Skeletal muscle cell (primary cell): ENCODE results near the gene ECM1.

ENCODE experiments used
- DNase-seq: peaks from one replicate; pipeline ENCODE4 v3.0.0-alpha.2; 2010; ENCODE audit warnings: low read depth
- H3K4me3 ChIP-seq: 2 replicates; pipeline ENCODE4 v1.5.1; 2011; ENCODE audit warnings: low read depth, mild to moderate bottlenecking, control low read depth, low read length, moderate library complexity

ECM1 gene

GRCh38 chr1:150537732-150538684 is 30.1 kb downstream of the ECM1 start:
- H3K4me3 ChIP-seq, result no peak overlapping the region
- no peak for DNase-seq

GRCh38 chr1:150543500-150544143 is 35.7 kb downstream of the ECM1 start:
- no peak for DNase-seq
- H3K4me3 ChIP-seq, result no peak overlapping the region

- no peak overlapping the region for H3K4me3 ChIP-seq
- no peak for DNase-seq
These were observed 36.3 kb downstream of the ECM1 start for GRCh38 chr1:150544204-150544603.

- no peak overlapping the region for H3K4me3 ChIP-seq
- DNase-seq, result no peak
These were observed 37.6 kb downstream of the ECM1 start for GRCh38 chr1:150545486-150546032.

GRCh38 chr1:150546294-150546937 is 38.5 kb downstream of the ECM1 start:
- no peak overlapping the region for H3K4me3 ChIP-seq
- no peak for DNase-seq

- H3K4me3 ChIP-seq, result peak overlapping the region; percentile 56
These were observed 40.4 kb downstream of the ECM1 start for GRCh38 chr1:150548324-150548631.

GRCh38 chr1:150548632-150549495 is 41.0 kb downstream of the ECM1 start, which contains the start of gene ADAMTSL4:
Gene ADAMTSL4 (plus strand): TSS chr1:150549408. CDS start chr1:150552289, 2,881 bp downstream.
- DNase-seq, result no peak
- peak within 1 kb of the TSS; percentile 56 for H3K4me3 ChIP-seq

More at GRCh38 chr1:150548324-150548631, 40.4 kb downstream of the ECM1 start:
- DNase-seq, result no peak

GRCh38 chr1:150549496-150550221 is 41.8 kb downstream of the ECM1 start:
- H3K4me3 ChIP-seq, result peak overlapping the region; percentile 56
- no peak for DNase-seq

- peak overlapping the region; percentile 56 for H3K4me3 ChIP-seq
- DNase-seq, result no peak
These were observed 42.5 kb downstream of the ECM1 start for GRCh38 chr1:150550222-150551050.

- DNase-seq, result no peak
- no peak overlapping the region for H3K4me3 ChIP-seq
These were observed 43.3 kb downstream of the ECM1 start for GRCh38 chr1:150551051-150551783.

GRCh38 chr1:150551784-150552127 is 43.8 kb downstream of the ECM1 start:
- no peak overlapping the region for H3K4me3 ChIP-seq
- DNase-seq, result no peak

GRCh38 chr1:150552128-150552910 is 44.4 kb downstream of the ECM1 start:
- H3K4me3 ChIP-seq, result no peak overlapping the region
- DNase-seq, result peak; percentile 93

- no peak overlapping the region for H3K4me3 ChIP-seq
- no peak for DNase-seq
These were observed 45.0 kb downstream of the ECM1 start for GRCh38 chr1:150552911-150553289.

GRCh38 chr1:150553392-150554085 is 45.6 kb downstream of the ECM1 start:
- H3K4me3 ChIP-seq, result no peak overlapping the region
- no peak for DNase-seq

GRCh38 chr1:150554086-150554452 is 46.2 kb downstream of the ECM1 start:
- H3K4me3 ChIP-seq, result no peak overlapping the region
- DNase-seq, result no peak
